Right lobe of liver (tissue), 4 donors: Measurements from ENCODE around the gene CLTB.

Experiments
- POLR2A ChIP-seq: fragments of 450-650 bp; IDR thresholded peaks from one replicate; pipeline ENCODE4 v1.6.1; 2017; ENCODE audit warnings: antibody characterized with exemption, mild to moderate bottlenecking
- TF ChIP-seq, protein P1 (sequence below), 4 donors: fragments of 200-600 bp in 3 of 4; fragments of 450-650 bp in 1 of 4; IDR thresholded peaks; one replicate each; pipeline versions ENCODE4 v1.5.1 to v1.8.0; 2016 to 2022; ENCODE audit warnings: antibody characterized with exemption in 4 of 4, mild to moderate bottlenecking in 2 of 4
- donor health status: DM: no; HTN: no; CAD: no.
- donor health status: DM: no; HTN: no; CAD: no.
- donor health status: DM: no; HTN: yes; CAD: no.

DNA sequence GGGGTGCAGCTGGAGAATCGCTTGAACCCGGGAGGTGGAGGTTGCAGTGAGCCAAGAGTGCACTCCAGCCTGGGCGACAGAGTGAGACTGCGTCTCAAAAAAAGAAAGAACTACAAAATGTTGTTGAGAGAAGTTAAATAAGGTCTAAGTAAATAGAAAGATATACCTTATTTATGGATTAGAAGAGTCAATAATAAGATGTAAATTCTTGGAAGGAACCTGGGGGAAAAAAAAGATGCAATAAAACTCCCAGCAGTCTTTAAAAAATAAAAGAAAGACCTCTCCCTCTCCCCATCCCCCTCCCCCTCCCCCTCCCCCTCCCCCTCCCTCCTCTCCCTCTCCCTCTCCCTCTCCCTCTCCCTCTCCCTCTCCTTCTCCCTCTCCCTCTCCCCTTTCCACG lies 16.4 kb upstream of the CLTB start:
- no peak for TF ChIP-seq POLR2A
- TF ChIP-seq, protein P1, sequence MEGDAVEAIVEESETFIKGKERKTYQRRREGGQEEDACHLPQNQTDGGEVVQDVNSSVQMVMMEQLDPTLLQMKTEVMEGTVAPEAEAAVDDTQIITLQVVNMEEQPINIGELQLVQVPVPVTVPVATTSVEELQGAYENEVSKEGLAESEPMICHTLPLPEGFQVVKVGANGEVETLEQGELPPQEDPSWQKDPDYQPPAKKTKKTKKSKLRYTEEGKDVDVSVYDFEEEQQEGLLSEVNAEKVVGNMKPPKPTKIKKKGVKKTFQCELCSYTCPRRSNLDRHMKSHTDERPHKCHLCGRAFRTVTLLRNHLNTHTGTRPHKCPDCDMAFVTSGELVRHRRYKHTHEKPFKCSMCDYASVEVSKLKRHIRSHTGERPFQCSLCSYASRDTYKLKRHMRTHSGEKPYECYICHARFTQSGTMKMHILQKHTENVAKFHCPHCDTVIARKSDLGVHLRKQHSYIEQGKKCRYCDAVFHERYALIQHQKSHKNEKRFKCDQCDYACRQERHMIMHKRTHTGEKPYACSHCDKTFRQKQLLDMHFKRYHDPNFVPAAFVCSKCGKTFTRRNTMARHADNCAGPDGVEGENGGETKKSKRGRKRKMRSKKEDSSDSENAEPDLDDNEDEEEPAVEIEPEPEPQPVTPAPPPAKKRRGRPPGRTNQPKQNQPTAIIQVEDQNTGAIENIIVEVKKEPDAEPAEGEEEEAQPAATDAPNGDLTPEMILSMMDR (IDR thresholded peaks at IDR 0.05) = no peak
